Mammary epithelial cell (primary cell): ENCODE measurements around the gene LRMDA.

ENCODE experiments used
- CTCF ChIP-seq, 2 donors: IDR thresholded peaks in 1 of 2; conservative IDR thresholded peaks in 1 of 2; 2 replicates each; pipeline ENCODE4 v1.5.1; 2011 to 2012; ENCODE audit warnings: inconsistent platforms in 2 of 2, low read length in 2 of 2, mild to moderate bottlenecking in 2 of 2, control low read depth in 1 of 2, low read depth in 1 of 2; ENCODE audit not compliant: insufficient read depth in 1 of 2; ENCODE audit errors: extremely low read depth in 1 of 2
- EZH2 ChIP-seq: IDR thresholded peaks from 2 replicates; pipeline ENCODE4 v1.6.1; 2012; ENCODE audit warnings: low read length, inconsistent platforms, borderline replicate concordance

- TF ChIP-seq CTCF (conservative IDR thresholded peaks at IDR 0.05 in 1 of 2, IDR thresholded peaks at IDR 0.05 in 1 of 2; ENCODE audit: extremely low read depth in 1 of 2, insufficient read depth in 1 of 2, low read depth in 1 of 2, low read length in 2 of 2) (no peak), EZH2 (no peak)
Measured at GRCh38 chr10:76112826-76113150, 681.4 kb downstream of the LRMDA start.
